ENCODE results near the gene YIPF7. TPM values are rescaled to one million over a fixed set of nuclear protein-coding genes. Genes with fewer than 3 reads are reported as not detected.

Gene YIPF7
- total RNA-seq: 0.84 TPM
- long read RNA-seq: 0 reads

DNA sequence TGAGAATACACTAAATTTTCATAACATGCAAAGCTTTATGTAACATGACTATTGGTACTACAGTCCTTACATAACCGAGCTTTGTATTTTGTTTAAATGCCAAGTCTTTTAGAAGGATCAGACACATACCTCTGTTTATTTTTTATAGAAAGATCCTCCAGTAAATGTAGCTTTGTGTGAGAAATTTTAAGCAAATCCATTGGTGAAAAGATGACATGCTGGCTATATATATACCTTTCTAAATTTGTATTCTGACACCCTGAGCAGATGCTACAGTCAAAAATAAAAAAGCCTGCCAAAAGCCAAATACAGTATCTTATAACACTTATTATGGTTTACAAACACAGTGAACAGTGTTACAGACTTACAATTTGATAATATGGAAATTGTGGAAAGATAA lies at the start of gene YIPF7:
Gene YIPF7, minus strand, starts transcription at position 201 of the 400 bp plus-strand sequence. CDS start 1,525 bp downstream, outside the sequence.
- intact Hi-C loops (cut with micrococcal nuclease): no loop called here
- peak; percentile 45 for ATAC-seq
- DNase-seq: no peak

DNA sequence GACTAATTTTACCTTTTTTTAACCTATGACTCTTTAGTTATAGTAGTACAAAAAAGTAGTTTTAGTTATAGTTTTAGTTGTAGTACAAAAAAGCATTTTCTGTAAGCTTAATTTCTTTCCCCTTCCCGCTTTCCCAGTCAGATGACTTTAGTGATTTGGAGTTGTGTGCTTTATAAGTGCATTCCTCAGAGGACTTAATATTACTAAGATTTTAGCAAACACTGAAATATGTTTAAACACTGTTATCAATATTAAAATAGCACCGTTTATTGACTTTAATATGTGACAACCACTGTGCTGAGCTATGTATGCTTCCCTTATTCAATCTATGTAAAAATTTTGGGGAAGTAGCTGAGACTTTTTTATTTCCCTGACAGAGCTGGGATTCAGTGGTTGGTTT lies 49.6 kb upstream of the YIPF7 start:
- DNase-seq: no peak
- intact Hi-C loops (cut with micrococcal nuclease): no loop called here
- ATAC-seq: no peak

DNA sequence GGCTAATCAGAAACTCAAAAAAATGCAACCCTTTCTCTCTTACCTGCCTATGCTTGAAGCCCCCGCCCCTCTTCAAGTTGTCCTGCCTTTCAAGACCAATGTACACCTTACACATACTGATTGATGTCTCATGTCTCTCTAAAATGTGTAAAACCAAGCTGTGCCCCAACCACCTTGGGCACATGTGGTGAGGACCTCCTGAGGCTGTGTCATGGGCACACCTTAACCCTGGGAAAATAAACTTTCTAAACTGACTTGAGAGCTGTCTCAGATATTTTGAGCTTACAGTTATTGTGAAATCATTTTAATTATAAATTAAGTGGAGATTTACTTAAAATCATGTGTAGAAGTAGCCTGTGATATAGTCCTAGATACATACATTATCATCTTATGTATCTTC lies 49.0 kb upstream of the YIPF7 start:
- intact Hi-C loops (cut with micrococcal nuclease): no loop called here
- DNase-seq (no peak), ATAC-seq (no peak)

DNA sequence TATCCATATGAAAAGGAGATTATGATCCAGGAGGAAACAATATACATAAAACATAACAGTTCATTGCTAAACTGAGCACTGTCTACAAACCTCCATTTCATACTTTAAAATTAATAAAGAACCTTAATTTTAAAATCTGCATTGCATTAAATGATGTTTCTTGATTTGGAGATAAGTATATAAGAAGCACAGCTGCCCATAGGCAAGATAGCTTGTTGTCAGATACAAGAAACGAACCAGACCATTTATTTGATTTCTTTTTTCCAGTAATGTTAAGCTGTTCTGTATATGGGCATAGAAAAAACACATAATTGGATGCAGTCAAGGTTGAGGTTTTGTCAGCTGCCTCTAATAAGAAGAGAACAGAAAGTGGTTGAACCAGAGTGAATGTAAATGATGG lies 33.2 kb upstream of the YIPF7 start:
- DNase-seq (no peak), ATAC-seq (no peak)
- intact Hi-C loops (cut with micrococcal nuclease): no loop called here

DNA sequence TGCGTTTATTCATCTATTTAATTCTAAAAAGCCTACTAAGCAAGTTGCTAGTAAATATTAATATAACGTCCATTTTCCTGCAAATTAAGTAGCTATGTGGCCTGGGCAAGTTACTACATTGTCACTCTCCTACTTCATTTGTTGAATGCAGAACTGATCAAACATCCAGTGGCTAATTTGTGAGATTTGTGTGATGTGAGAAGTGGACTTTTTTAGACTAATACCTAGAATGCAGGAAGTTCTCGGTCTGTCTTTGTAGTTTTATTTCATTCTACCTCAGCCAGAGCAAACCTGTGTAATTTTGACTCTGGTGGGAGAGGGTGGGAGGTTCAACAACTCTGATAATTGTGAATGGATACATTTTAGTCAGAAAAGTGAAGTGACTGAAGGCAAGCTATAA lies 27.6 kb upstream of the YIPF7 start:
- DNase-seq: no peak
- no peak for ATAC-seq
- intact Hi-C loops (cut with micrococcal nuclease): no loop called here

DNA sequence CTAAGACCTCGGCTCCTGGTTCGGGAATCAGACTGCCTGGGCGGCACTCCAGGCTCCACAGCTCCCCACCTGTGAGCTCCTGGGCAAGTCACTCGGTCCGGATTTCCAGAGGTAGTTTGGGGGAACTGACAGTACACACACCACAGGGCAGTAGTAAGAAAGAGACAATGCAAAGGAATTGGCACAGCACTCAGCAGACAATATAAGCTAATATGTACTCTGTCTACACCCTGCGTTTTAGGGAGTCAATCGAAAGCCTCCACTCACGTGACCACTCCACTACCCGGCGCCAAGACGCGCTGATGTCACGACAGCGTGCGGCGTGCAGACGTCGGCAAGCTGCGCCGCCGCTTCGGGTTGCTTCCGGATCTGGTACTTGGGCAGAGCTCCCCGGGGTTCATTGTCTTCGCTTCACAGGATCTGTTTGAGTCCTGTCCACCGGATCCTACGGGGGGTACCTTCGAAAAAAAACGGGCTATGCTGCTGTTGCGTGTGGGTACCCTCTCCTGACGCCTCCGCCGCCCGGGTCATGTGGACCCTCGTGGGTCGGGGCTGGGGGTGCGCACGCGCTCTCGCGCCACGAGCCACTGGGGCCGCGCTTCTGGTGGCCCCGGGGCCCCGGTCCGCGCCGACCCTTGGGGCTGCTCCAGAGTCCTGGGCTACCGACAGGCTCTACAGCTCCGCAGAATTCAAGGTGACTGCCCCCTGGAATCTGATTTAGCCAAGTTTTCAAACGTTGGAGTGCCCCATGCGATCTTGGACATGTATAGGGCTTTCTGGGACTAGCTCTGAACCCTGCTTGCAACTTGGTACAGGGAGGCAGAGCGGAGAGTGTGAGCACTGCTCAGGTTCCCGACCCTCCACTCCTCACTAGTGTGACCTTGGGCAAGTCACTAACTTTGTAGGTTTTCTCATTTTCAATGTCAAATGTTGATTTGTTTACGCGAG lies 26.9 kb upstream of the YIPF7 start, which contains the start of gene GUF1:
Gene GUF1, plus strand, starts transcription at position 327 of the 948 bp plus-strand sequence. Its CDS starts 203 bp downstream, at position 530.
- DNase-seq (peak; percentile 94), ATAC-seq (peak; percentile 99)
- intact Hi-C loops (cut with micrococcal nuclease): no loop called here

DNA sequence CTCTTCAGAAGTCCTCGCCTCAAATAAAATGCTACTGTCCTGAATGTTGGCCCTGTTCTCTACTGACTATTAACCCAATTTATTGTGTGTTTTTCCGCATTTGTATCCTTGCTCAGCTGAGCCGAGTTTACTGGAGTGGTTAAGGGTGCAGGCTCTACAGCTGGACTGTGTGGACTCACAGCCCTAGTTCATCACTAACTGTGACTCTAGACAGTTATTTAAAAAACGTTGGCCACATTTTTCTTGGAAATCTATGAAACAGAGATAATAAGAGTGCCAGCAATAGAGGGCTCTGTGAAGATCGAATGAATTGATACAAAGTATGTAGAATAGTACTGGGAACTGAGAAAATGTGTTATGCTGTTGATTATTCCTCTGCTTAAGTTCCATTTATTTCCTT lies 23.9 kb upstream of the YIPF7 start:
- DNase-seq (no peak), ATAC-seq (no peak)
- intact Hi-C loops (cut with micrococcal nuclease): no loop called here

DNA sequence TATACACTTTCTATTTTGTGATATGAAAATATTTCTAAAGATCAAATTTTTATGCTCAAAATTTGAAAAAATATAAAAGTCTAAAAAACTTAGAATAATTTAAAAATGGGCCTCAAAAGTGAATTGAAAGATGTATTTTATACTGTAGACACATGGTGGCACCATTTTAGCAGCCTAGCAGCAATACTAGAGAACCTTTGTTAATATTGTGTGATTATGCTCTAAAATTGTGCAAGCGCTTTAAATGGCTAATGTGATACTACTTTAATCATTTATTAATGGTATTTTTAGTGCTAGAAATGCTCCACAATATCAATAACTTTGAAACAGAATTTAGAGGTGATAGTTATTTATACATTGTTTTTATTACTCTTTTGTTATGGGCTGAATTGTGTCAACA lies 23.0 kb upstream of the YIPF7 start:
- intact Hi-C loops (cut with micrococcal nuclease): no loop called here
- DNase-seq (no peak), ATAC-seq (no peak)

DNA sequence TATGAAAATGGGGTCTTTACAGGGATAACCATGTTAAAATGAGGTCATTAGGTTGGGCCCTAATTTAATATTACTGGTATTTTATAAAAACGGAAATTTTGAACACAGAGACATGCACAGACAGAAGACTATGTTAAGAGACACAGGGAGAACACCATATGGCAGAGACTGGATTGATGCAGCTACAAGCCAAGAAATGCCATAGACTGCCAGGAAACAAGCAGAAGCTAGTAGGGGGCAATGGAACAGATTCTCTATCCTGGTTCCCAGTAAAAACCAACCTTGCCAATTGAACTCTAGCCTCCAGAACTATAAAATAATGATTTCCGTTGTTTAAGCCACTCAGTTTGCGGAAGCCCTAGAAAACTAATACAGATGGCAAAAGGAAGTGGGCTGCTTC lies 20.2 kb upstream of the YIPF7 start:
- intact Hi-C loops (cut with micrococcal nuclease): no loop called here
- ATAC-seq (no peak), DNase-seq (no peak)

DNA sequence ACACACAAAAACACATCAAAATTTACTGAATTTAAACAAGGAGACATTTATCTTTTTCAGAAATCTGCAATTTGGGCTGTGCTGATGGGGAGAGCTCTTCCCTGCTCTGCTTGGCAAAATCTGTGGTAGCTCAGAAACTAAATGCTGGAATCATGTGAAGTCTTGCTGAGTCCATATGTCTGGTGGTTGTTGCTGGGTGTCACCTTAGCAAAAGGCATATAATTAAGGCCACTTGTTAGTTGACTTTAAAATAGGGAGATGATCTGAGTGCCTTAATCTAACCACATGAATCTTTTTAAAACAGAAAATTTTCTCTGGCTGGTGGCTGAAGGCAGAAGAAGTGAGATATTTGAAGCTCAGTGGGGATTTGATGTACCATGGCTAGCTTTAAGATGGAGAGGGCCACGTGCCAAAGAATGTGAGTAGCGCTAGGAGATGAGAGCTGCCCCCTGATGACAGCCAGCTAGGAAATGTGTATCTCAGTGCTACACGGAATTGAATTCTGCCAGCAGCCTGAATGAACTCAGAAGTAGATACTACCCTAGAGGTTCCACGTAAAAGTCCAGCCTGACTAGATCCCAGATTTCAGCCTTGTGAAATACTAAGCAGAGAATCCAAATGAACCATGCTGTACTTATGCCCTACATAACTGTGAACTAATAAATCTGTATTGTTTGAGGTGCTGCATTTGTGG lies 19.2 kb upstream of the YIPF7 start:
- ATAC-seq: peak; percentile 71
- DNase-seq: no peak
- intact Hi-C loops (cut with micrococcal nuclease): no loop called here

DNA sequence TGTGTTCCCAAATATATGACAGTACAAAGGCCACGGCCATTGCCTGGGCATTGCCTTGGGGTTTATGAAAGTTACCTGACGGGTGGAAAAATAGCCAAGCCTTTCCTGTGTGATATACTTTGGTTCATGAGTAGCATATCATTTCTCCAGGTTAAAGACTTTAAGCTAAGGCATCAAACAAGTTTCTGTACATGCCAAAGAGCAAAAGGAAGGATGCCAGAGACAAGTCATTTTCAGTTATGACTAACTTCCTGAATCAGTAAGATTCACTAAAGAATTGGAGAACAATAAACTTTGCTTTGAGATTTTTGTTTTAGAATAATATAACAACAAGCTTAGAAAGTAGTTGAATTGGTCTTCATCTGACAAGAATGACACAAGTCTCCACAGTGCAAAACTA lies 17.1 kb upstream of the YIPF7 start:
- ATAC-seq (no peak), DNase-seq (no peak)
- intact Hi-C loops (cut with micrococcal nuclease): no loop called here

DNA sequence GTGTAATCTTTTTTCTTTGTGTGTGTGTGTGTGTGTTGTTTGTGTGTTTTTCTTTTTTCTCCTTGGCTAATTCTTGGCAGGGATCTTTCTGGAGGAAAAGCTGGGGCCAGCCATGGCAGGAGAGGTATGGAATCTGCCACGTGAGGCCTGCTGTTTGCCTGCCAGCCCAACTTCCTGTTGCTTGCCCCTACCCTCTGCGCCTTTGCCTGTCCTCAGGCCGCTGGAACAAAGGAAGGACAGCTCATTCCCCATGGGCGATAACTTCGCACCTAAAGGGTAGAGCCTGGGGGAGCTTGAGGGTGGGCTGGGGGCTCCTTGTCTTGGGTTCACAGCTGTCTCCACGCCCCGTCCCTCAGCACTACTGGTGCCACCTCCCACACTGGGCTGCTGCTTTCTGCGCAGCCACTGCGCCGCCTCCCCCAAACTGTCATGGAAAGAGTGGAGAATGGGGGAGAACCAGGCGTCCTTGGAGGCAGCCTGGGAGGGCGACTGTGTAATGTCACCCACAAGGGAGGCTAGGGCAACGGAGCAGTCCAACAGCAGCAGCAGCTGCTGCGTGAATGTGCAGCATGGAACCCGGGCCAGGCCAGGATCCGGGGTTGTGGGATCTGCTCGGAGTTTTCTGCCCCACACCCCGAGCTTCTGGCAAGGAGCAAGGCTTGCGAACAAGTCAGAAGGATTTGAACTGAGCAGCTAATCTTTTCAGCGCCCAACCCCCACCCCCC lies 12.3 kb upstream of the YIPF7 start:
- no peak for ATAC-seq
- intact Hi-C loops (cut with micrococcal nuclease): no loop called here
- DNase-seq: no peak

DNA sequence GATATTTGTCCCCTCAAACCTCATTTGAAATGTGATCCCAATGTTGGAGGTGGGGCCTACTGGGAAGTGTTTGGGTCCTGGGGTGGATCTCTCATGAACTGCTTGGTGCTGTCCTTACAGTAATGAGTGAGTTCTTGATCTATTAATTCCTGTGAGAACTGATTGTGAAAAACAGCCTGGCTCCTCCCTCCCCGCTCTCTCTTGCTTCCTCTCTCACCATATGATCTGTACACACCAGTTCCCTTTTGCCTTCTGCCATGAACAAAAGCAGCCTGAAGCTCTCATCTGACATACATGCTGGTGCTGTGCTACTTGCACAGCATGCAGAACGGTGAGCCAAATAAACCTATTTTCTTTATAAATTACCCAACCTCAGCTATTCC lies 11.2 kb upstream of the YIPF7 start:
- intact Hi-C loops (cut with micrococcal nuclease): no loop called here

DNA sequence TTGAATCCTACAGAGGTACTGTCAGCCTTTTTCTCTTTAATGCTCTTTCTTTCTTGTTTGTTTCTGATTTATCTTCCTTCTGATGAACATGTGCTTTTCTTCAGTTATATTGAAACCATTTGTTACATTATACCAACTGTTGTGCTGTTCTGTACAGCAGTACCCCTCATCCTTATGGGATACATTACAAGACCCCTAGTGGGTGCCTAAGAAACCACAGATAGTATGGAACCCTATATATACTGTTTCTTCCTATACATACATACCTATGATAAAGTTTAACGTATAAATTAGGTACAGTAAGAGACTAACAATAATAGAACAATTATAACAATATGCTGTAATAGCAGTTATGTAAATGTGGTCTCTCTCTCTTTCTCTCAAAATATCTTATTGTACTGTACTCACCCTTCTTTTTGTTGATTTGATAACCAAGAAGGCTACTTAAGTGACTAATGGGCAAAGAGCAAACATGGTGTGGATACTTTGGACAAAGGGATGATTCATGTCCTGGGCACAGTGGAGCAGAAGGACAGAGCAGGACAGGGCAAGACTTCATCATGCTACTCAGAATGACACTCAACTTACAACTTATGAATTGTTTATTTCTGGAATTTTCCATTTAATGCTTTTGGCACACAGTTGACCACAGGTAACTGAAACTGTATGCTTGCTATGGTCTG lies 10.7 kb upstream of the YIPF7 start:
- intact Hi-C loops (cut with micrococcal nuclease): no loop called here
- DNase-seq: no peak
- ATAC-seq: no peak

More for the DNA sequence above, 11.2 kb upstream of the YIPF7 start:
- DNase-seq (no peak), ATAC-seq (no peak)

DNA sequence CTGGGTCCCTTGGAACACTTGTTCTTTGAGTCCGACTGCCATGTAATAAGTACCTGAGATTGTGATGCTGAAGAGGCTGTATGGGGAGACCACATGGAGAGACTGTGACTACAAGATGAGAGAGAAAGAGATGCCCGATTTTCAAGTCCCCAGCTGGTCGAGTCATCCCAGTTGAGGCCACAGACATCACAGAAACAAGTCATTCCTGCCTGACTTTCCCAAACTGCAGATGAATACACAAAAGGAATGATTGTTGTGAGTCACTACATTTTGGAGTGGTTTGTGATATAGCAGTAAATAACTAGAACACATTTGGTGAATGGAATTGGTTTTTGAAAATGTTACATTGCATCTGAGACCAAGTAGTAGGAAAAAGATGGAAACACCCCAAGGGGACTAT lies 9.0 kb upstream of the YIPF7 start:
- intact Hi-C loops (cut with micrococcal nuclease): no loop called here
- ATAC-seq: no peak
- no peak for DNase-seq

DNA sequence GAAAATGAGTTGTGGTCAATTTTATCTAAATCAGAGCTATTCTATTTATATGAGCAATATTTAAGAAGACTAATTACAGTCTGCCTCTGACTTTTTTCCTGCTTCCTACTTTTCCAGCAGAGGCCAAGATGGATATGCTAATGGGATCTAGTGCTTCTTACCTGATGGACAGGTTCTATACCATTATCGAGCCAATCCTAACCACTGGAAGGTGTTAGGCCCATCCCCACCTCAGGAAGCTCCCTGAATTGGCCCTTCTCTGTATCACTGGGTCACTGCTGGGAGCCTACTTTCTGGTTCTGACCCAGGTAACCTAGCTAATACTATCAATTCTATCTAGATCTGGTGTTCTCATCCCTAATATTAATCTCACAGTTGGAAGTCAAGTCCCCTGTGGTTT lies 577 bp upstream of the YIPF7 start:
- DNase-seq (no peak), ATAC-seq (no peak)
- intact Hi-C loops (cut with micrococcal nuclease): no loop called here

DNA sequence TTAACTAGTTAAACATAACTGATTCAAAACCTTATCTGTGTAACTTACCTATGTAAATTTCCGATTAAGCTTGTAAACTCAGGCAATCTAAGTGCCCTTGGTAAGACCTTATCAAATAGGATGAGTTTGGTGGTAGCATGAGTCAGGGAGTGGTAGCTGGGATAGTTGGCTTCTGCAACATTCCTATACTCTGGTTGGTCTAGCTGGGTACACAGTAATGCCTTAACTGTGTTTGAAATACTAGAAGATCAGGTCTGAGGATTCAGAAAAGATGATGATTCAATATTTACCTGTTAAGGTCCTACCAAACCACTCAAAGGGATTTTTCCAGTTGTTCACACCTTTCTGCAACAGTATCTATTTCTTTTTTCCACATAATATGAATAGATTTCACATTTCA lies 5.3 kb downstream of the YIPF7 start:
- intact Hi-C loops (cut with micrococcal nuclease): no loop called here
- DNase-seq: no peak
- ATAC-seq: no peak

DNA sequence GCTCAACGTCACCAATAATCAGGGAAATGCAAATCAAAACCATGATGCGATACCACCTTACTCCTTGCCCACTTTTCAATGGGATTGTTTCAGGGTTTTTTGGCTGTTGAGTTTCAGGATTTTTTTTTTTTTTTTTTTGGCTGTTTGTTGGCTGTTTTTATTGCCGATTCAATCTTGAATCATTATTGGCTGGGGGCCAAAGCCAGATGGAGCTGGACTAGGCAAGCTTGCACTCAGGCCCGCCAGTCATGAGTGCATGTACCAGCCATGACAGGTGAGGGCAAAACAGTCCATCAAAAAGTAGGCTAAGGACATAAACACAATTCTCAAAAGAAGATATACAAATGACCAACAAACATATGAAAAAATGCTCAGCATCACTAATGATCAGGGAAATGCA lies 13.3 kb downstream of the YIPF7 start:
- intact Hi-C loops (cut with micrococcal nuclease): no loop called here
- DNase-seq (no peak), ATAC-seq (no peak)

DNA sequence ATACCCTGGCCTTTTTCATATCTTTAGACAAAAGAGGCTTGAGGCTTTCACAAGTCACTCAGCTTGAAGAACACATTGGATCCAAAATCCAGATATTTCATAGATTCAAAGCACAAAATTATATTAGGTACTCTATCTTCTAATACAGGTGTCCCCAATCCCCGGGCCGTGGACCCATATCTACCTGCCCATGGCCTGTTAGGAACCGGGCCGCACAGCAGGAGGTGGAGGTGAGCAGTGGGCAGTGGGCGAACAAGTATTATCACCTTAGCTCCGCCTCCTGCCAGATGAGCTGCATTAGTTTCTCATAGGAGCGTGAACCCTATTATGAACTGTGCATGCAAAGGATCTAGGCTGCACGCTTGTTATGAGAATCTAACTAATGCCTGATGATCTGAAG lies 18.7 kb downstream of the YIPF7 start:
- ATAC-seq (no peak), DNase-seq (no peak)
- intact Hi-C loops (cut with micrococcal nuclease): no loop called here

Data from left ventricle myocardium superior (tissue), 1 donor.